GM21619 (cell line): ENCODE data around the gene C5AR2.
"Not testable (repeated sequence)": the region's sequence is repeated elsewhere in the genome, so short reads cannot be mapped to it uniquely, and the experiment has no call there.

ENCODE experiments used
- ATAC-seq: cut with Tn5 transposase; IDR thresholded peaks from one replicate; pipeline ENCODE4 v1.9.1; 2021; ENCODE audit not compliant: unreplicated experiment

C5AR2 gene

DNA sequence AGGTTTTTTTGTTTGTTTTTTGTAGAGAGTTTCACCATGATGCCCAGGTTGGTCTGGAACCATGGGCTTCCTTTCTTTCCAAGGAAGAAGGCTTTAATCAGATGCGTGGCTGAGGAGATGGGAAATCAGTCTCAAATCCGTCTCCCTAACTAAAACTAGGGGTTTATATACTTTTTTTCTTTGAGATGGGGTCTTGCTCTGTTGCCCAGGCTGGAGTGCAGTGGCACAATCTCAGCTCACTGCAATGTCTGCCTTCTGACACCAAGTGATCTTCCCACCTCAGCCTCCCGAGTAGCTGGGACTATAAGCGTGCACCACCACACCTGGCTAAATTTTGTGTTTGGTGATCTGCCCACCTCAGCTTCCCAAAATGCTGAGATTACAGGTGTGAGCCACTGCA lies 52.6 kb downstream of the C5AR2 start:
- ATAC-seq, result not testable (repeated sequence)

GRCh38 chr19:47386582-47386981 lies 54.6 kb downstream of the C5AR2 start:
- not testable (repeated sequence) for ATAC-seq

- ATAC-seq, result not testable (repeated sequence)
Observed at GRCh38 chr19:47387623-47388022, 55.6 kb downstream of the C5AR2 start.

DNA sequence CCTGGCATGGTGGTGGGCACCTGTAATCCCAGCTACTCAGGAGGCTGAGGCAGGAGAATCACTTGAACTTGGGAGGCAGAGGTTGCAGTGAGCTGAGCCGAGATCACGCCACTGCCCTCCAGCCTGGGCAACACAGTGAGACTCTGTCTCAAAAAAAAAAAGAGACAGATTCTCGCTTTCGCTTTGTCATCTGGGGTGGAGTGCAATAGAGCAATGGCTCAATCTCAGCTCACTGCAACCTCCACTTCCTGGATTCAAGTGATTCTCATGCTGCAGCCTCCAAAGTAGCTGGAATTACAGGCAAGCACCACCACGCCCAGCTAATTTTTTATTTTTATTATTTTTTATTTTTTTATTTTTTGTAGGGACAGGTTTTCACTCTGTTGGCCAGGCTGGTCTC lies 56.7 kb downstream of the C5AR2 start:
- ATAC-seq, result not testable (repeated sequence)

DNA sequence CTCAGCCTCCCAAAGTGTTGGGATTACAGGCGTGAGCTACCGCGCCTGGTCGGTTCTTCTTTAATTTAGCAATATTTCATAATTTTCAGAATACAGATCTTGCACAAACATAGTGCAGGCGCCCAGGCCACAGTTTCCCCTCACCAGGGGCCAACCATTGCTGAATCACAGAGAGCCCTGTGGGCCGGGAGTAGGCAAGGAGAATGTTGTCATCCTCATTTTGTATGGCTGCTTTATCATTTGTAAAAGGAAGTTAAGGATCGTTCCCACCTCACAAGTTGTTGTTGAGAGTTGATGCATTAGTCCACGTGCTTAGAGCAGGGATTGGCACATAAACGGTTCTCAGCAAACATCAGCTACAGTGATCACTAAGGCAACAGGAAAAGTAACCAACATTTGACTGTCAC lies 57.2 kb downstream of the C5AR2 start:
- ATAC-seq, result no peak

DNA sequence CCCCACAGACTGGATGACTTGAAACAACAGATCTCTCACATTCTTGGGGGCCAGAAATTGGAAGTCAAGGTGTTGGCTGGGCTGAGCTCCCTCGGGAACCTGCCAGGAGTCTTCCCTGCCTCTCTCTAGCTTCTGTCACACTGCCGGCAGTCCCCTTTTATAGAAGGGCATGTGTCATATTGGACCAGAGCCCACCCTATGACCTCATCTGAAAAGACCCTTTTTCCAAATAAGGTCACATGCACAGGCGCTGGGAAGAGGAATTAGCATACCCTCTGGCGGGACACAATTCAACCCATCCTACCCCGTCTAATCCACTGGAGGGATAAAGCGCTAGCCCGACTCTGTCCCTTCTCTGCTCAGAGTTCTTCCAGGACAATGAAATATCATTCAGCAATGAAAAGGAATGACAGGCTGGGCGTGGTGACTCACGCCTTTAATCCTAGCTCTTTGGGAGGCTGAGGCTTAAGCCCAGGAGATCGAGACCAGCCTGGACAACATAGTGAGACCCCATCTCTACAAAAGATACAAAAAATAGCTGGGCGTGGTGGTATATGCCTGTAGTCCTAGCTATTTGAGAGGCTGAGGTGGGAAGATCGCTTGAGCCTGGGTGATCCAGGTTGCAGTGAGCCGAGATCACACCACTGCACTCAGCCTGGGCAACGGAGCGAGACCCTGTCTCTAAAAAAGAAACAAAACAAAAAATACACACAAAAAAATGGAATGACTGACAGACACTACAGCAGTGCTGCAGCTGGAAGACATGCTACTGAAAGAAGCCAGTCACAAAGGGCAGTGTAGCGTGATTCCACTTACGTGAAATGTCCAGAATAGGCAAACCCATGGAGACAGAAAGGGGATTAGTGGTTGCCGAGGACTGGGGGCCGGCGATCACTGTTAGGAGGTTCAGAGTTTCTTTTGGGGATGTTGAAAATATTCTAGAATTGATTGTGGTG lies 58.8 kb downstream of the C5AR2 start:
- no peak for ATAC-seq

- ATAC-seq, result no peak
Observed at GRCh38 chr19:47391510-47392223, 59.7 kb downstream of the C5AR2 start.
